ENCODE results near the gene OSBPL5.

DNA sequence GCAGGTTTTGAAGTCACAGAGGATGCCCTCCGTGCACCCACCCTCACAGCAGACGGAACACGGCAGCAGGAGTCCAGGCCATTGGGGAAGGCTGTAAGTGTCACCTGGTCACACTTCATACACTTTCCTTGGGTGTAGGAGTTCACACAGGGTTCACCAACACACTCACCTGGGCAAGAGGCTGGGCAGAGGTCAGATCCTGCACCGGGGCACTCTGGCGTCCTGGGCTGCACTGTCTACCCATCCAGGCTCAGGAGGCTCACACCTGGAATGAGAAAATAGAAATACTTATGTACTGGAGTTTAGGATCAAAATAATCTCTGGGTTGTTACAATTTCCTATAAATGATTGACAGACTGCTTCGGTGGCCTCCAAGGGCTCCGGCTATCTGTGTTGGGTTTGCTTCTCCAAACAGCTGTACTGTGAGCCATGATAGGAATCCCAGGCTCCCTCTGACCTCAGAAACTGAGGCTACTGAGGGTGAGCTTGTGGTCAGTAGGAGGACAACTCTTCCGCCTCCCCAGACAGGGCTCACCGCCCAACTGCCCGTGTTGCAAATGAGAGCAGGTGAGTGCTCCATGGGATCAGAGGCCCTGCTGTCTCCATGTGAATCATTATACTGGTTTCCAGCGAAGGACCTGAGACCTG, 87.8 kb downstream of the OSBPL5 start:
- TF ChIP-seq, protein P1, sequence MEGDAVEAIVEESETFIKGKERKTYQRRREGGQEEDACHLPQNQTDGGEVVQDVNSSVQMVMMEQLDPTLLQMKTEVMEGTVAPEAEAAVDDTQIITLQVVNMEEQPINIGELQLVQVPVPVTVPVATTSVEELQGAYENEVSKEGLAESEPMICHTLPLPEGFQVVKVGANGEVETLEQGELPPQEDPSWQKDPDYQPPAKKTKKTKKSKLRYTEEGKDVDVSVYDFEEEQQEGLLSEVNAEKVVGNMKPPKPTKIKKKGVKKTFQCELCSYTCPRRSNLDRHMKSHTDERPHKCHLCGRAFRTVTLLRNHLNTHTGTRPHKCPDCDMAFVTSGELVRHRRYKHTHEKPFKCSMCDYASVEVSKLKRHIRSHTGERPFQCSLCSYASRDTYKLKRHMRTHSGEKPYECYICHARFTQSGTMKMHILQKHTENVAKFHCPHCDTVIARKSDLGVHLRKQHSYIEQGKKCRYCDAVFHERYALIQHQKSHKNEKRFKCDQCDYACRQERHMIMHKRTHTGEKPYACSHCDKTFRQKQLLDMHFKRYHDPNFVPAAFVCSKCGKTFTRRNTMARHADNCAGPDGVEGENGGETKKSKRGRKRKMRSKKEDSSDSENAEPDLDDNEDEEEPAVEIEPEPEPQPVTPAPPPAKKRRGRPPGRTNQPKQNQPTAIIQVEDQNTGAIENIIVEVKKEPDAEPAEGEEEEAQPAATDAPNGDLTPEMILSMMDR (conservative IDR thresholded peaks at IDR 0.05; ENCODE audit: low read length) = no peak
- no peak for TF ChIP-seq EZH2phosphoT487 (IDR thresholded peaks at IDR 0.05; ENCODE audit: borderline replicate concordance, low read depth, low read length)

All from OCI-LY7 (cell line).